IPS DF 19.7 (cell line): ENCODE measurements around the gene SNTB2.
"Not testable (repeated sequence)": the region's sequence is repeated elsewhere in the genome, so short reads cannot be mapped to it uniquely, and the experiment has no call there.

ENCODE experiments used
- DNase-seq: peaks from one replicate; pipeline ENCODE4 v3.0.0-alpha.2; 2013; ENCODE audit warnings: low read depth, low spot score

Gene SNTB2

GRCh38 chr16:69234460-69234859 is 47.5 kb downstream of the SNTB2 start:
- no peak for DNase-seq

- no peak for DNase-seq
Measured at GRCh38 chr16:69236319-69236718, 49.4 kb downstream of the SNTB2 start.

- DNase-seq = no peak
Measured at GRCh38 chr16:69237296-69237695, 50.3 kb downstream of the SNTB2 start.

GRCh38 chr16:69239851-69240250 is 52.9 kb downstream of the SNTB2 start:
- no peak for DNase-seq

- no peak for DNase-seq
Measured at GRCh38 chr16:69240331-69240730, 53.4 kb downstream of the SNTB2 start.

- DNase-seq = no peak
Measured at GRCh38 chr16:69241926-69242325, 55.0 kb downstream of the SNTB2 start.

- DNase-seq = no peak
Measured at GRCh38 chr16:69243479-69243878, 56.5 kb downstream of the SNTB2 start.

GRCh38 chr16:69244336-69244735 is 57.4 kb downstream of the SNTB2 start:
- DNase-seq = no peak

GRCh38 chr16:69250081-69250480 is 63.1 kb downstream of the SNTB2 start:
- no peak for DNase-seq

- DNase-seq = no peak
Measured at GRCh38 chr16:69253870-69254341, 66.9 kb downstream of the SNTB2 start.

- DNase-seq = not testable (repeated sequence)
Measured at GRCh38 chr16:69259428-69259764, 72.4 kb downstream of the SNTB2 start.

GRCh38 chr16:69260019-69260418 is 73.1 kb downstream of the SNTB2 start:
- no peak for DNase-seq

- no peak for DNase-seq
Measured at GRCh38 chr16:69260506-69260905, 73.5 kb downstream of the SNTB2 start.

- DNase-seq = no peak
Measured at GRCh38 chr16:69266334-69267063, 79.5 kb downstream of the SNTB2 start.

- DNase-seq = no peak
Measured at GRCh38 chr16:69267633-69268032, 80.7 kb downstream of the SNTB2 start.

- no peak for DNase-seq
Measured at GRCh38 chr16:69270395-69270794, 83.4 kb downstream of the SNTB2 start.

- no peak for DNase-seq
Measured at GRCh38 chr16:69270831-69271230, 83.9 kb downstream of the SNTB2 start.

- no peak for DNase-seq
Measured at GRCh38 chr16:69273009-69273408, 86.0 kb downstream of the SNTB2 start.

- no peak for DNase-seq
Measured at GRCh38 chr16:69274699-69275235, 87.8 kb downstream of the SNTB2 start.

- DNase-seq = no peak
Measured at GRCh38 chr16:69276148-69277115, 89.5 kb downstream of the SNTB2 start.

- no peak for DNase-seq
Measured at GRCh38 chr16:69277413-69277812, 90.4 kb downstream of the SNTB2 start.

- no peak for DNase-seq
Measured at GRCh38 chr16:69283851-69284250, 96.9 kb downstream of the SNTB2 start.
